K562 (cell line): Measurements from ENCODE around the gene DCTN5. TPM values are rescaled to one million over a fixed set of nuclear protein-coding genes. Genes with fewer than 3 reads are reported as not detected.

ENCODE experiments used
- ATAC-seq: fragments of 200-7000 bp; cut with Tn5 transposase; 3 replicates; pipeline ENCODE4 v1.9.1; 2020; ENCODE audit warnings: moderate library complexity
- BruUV-seq: library from RNA; stranded (reverse); fragments of 400-500 nt; replicated peaks from 2 replicates; lab custom pipeline; 2021; lab: Mats Ljungman, UMichigan
- CTCF ChIA-PET: fragments of 300-600 bp; formaldehyde crosslinking; extraction: SDS; loops from one replicate; lab custom pipeline; 2021; ENCODE audit warnings: low intra/inter-chr PET ratio; lab: Yijun Ruan, JAX
- POLR2A ChIA-PET: fragments of 300-600, 350-650 bp; sonication (Branson Sonifier 250); formaldehyde crosslinking; extraction: SDS; loops from one replicate; lab custom pipeline; 2021; ENCODE audit warnings: antibody characterized with exemption, inconsistent platforms; lab: Yijun Ruan, JAX
- DNase-seq, 4 experiments: peaks; one replicate each; pipeline versions ENCODE4 v3.0.0 to v3.0.0-alpha.2; 2011 to 2018; ENCODE audit warnings: low spot score in 3 of 4, mixed read lengths in 3 of 4; ENCODE audit errors: extremely low read depth in 1 of 4
- FAIRE-seq: peaks from 2 replicates; lab custom pipeline; 2011; peaks lifted over from hg19 to GRCh38; lab: Jason Lieb, UNC
- H2AFZ ChIP-seq: 2 replicates; pipeline ENCODE4 v1.6.0; 2011; ENCODE audit warnings: low read depth, low read length, control low read depth, inconsistent platforms
- H3K27ac ChIP-seq: fragments of 200-600 bp; 3 replicates; pipeline ENCODE4 v1.8.0; 2011; ENCODE audit warnings: low read depth, mild to moderate bottlenecking, control low read depth, inconsistent platforms, low read length, moderate library complexity, mixed read lengths; ENCODE audit errors: extremely low read depth
- H3K27me3 ChIP-seq, 2 experiments: fragments of 300-600 bp in 1 of 2; 2 replicates in 1 of 2; 3 replicates in 1 of 2; pipeline versions ENCODE4 v1.6.0 to v1.8.0; 2011; ENCODE audit warnings: inconsistent platforms in 2 of 2, low read length in 2 of 2, mild to moderate bottlenecking in 1 of 2, mixed read lengths in 1 of 2, moderate library complexity in 1 of 2; ENCODE audit not compliant: control insufficient read depth in 2 of 2, insufficient read depth in 2 of 2
- H3K36me3 ChIP-seq: fragments of 300-600 bp; 3 replicates; pipeline ENCODE4 v1.8.0; 2011; ENCODE audit warnings: mild to moderate bottlenecking, low read length, inconsistent platforms; ENCODE audit not compliant: control insufficient read depth, insufficient read depth
- H3K4me1 ChIP-seq, 2 experiments: fragments of 200-600 bp in 1 of 2; replicated peaks in 1 of 2; 2 replicates in 1 of 2; 3 replicates in 1 of 2; pipeline versions ENCODE4 v1.5.1 to v1.8.0; 2011; ENCODE audit warnings: inconsistent platforms in 2 of 2, low read length in 2 of 2, mild to moderate bottlenecking in 1 of 2, mixed read lengths in 1 of 2, moderate library complexity in 1 of 2; ENCODE audit not compliant: control insufficient read depth in 2 of 2, insufficient read depth in 2 of 2
- H3K4me2 ChIP-seq: 2 replicates; pipeline ENCODE4 v1.6.1; 2011; ENCODE audit warnings: low read length, control low read depth, inconsistent platforms, mixed read lengths; ENCODE audit not compliant: insufficient read depth
- H3K4me3 ChIP-seq: fragments of 200-600 bp; sonication (generic), shearing (Covaris generic); 2 replicates; pipeline ENCODE4 v1.5.1; 2016; ENCODE audit warnings: control low read depth, inconsistent platforms
- H3K79me2 ChIP-seq: fragments of 200-600 bp; 3 replicates; pipeline ENCODE4 v1.8.0; 2011; ENCODE audit warnings: low read length, inconsistent platforms; ENCODE audit not compliant: control insufficient read depth, insufficient read depth
- H3K9ac ChIP-seq, 2 experiments: 2 replicates each; pipeline versions ENCODE4 v1.6.0 to v1.6.1; 2011; ENCODE audit warnings: low read depth in 2 of 2, low read length in 2 of 2, control low read depth in 1 of 2, inconsistent platforms in 1 of 2, mild to moderate bottlenecking in 1 of 2, mixed read lengths in 1 of 2; ENCODE audit not compliant: insufficient read depth in 1 of 2
- H3K9me1 ChIP-seq: one replicate; pipeline ENCODE4 v1.6.0; 2011; ENCODE audit warnings: inconsistent platforms, mild to moderate bottlenecking, low read length, moderate library complexity; ENCODE audit not compliant: control insufficient read depth, insufficient read depth
- H3K9me3 ChIP-seq: replicated peaks from 2 replicates; pipeline ENCODE4 v1.5.1; 2011; ENCODE audit warnings: low read depth, low read length, inconsistent platforms; ENCODE audit not compliant: control insufficient read depth, insufficient read depth
- H4K20me1 ChIP-seq: replicated peaks from 2 replicates; pipeline ENCODE4 v1.6.1; 2011; ENCODE audit warnings: low read length, inconsistent platforms, mixed read lengths; ENCODE audit not compliant: control insufficient read depth, insufficient read depth
- ELF1 ChIP-seq: fragments of 200-800 bp; sonication (Bioruptor generic); IDR thresholded peaks from 2 replicates; pipeline ENCODE4 v1.6.1; 2016; ENCODE audit warnings: missing genetic modification characterization, missing compliant biosample characterization
- NFIC ChIP-seq: fragments of 450-650 bp; IDR thresholded peaks from 2 replicates; pipeline ENCODE4 v1.6.1; 2017; ENCODE audit warnings: mild to moderate bottlenecking, inconsistent platforms
- RAD21 ChIP-seq, 2 experiments: fragments of 250-450 bp in 1 of 2; fragments of 450-650 bp in 1 of 2; sonication (Bioruptor Pico) in 1 of 2; formaldehyde crosslinking in 1 of 2; IDR thresholded peaks in 1 of 2; conservative IDR thresholded peaks in 1 of 2; 2 replicates each; pipeline versions ENCODE4 v1.4.0 to v1.8.0; 2020 to 2022; ENCODE audit warnings: mild to moderate bottlenecking in 2 of 2, moderate library complexity in 1 of 2
- RBM17 ChIP-seq: fragments of 200-400 bp; formaldehyde crosslinking; IDR thresholded peaks from 2 replicates; pipeline ENCODE4 v1.6.1; 2017; ENCODE audit warnings: low read depth, mild to moderate bottlenecking, low read length, borderline replicate concordance
- SMARCE1 ChIP-seq: fragments of 450-650 bp; IDR thresholded peaks from 2 replicates; pipeline ENCODE4 v1.7.1; 2016; ENCODE audit warnings: mild to moderate bottlenecking
- XRCC3 ChIP-seq: fragments of 450-650 bp; IDR thresholded peaks from 2 replicates; pipeline ENCODE4 v1.6.1; 2017; ENCODE audit warnings: mild to moderate bottlenecking, moderate library complexity
- ZNF124 ChIP-seq: sonication (generic); formaldehyde crosslinking; IDR thresholded peaks from 2 replicates; pipeline ENCODE4 v1.8.1; 2022; ENCODE audit warnings: missing genetic modification reagents
- WGBS: fragments of 100-300 bp; shearing (Covaris generic); methylation state at CpG from one replicate; pipeline ENCODE4 v1.1.6; 2016; ENCODE audit warnings: low coverage, mixed read lengths; ENCODE audit not compliant: insufficient coverage; ENCODE audit errors: missing lambda C conversion rate; 5-methylcytosine and 5-hydroxymethylcytosine counted together
- in situ Hi-C: fragments of 300-500 bp; cut with MboI; formaldehyde crosslinking; loops from 4 replicates; pipeline ENCODE4 v1.15.0; 2018; ENCODE audit warnings: inconsistent platforms, mixed read lengths
- intact Hi-C: fragments of 100-400 bp; cut with micrococcal nuclease; formaldehyde crosslinking; loops from 2 replicates; pipeline ENCODE4 v1.14.2; 2022
- polyA plus RNA-seq, 8 experiments: library from polyadenylated mRNA; depleted of rRNA in 4 of 8; stranded (reverse) in 5 of 8; unstranded in 3 of 8; fragments of >200 nt; fragmentation: Nextera tagmentation in 2 of 8; fragmentation: Illumina TruSeq in 1 of 8; extraction: Ambion mirVana in 2 of 8; extraction: Trizol in 1 of 8; gene quantifications; 2 replicates each; pipeline versions ENCODE4 v1.2.1 to v1.2.3, GENCODE V29; 2011 to 2014; ENCODE audit warnings: inconsistent platforms in 1 of 8, missing spikeins in 1 of 8
- total RNA-seq, 7 experiments: library from RNA; depleted of rRNA in 6 of 7; stranded (reverse); fragments of >200 nt in 6 of 7; fragmentation: Illumina TruSeq in 2 of 7; extraction: Trizol in 2 of 7; gene quantifications; 2 replicates each; pipeline versions ENCODE4 v1.2.1 to v1.2.3, GENCODE V29; 2011 to 2021; ENCODE audit warnings: low replicate concordance in 1 of 7

The DCTN5 gene
- total and polyA plus RNA-seq, 9 of the 15 experiments (the other 6 are each of a cell fraction or from before 2014, with no cell fraction given), result 35.8 to 149 (median 75.9) TPM

DNA sequence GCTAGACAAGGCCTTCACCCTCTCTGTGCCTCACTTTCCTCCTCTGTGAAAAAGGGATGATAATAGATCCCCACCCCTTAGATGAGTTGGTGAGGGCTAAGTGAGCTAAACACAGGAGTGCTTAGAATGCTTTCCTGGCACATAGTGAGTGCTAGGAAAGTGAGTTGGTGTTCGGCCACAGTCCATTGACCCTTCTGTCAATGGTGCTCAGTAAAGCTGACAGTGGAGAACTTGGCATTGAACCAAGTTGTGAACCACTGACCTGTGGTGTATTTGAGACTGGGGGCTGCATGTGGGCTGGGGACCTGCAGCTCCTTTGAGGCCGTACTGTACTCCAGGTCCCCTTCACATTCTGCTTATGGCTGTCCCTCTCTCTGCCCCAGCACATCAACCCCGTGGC lies 42.2 kb downstream of the DCTN5 start:
- ChIA-PET CTCF (no interaction called here), POLR2A (interaction anchor here (0.6 to 8.7 kb wide), 9 partner anchors 10 to 449 kb away, joined by 3 to 56 read pairs (median 4); partner anchors contain the start of genes DCTN5 and PALB2)
- WGBS, result 95% methylated on average over 3 of the region's 3 CpGs
- FAIRE-seq (no peak), DNase-seq (no peak), ATAC-seq (no peak)
- no peak overlapping the region for H3K4me2 ChIP-seq
- H2AFZ ChIP-seq, result no peak overlapping the region
- H3K9me1 ChIP-seq, result no peaks in the 10 kb centered on the region
- H4K20me1 ChIP-seq, result peaks cover 18% of the 10 kb centered on the region
- H3K4me3 ChIP-seq, result no peak overlapping the region
- BruUV-seq, result no TSS peak
- H3K9me3 ChIP-seq, result no peaks in the 10 kb centered on the region
- no peak for TF ChIP-seq RBM17
- TF ChIP-seq ZNF124 (CRISPR knock-in tag), result no peak
- peak; percentile 48 for TF ChIP-seq NFIC
- no peak for TF ChIP-seq ELF1 (tag)
- no peak for TF ChIP-seq XRCC3
- no peak for TF ChIP-seq RAD21 (CRISPR knock-in tag; conservative IDR thresholded peaks at IDR 0.05 in 1 of 2, IDR thresholded peaks at IDR 0.05 in 1 of 2)
- TF ChIP-seq SMARCE1, result no peak
- H3K27me3 ChIP-seq, result no peaks in the 10 kb centered on the region
- H3K27ac ChIP-seq, result no peak overlapping the region; the same call in 2 of the 3 replicates
- in situ Hi-C loops, result no loop called here
- H3K4me1 ChIP-seq, result peaks cover 15 to 20% of the 10 kb centered on the region in 2 experiments; a peak in 4 of 5 replicates
- peaks cover 91% of the 10 kb centered on the region for H3K36me3 ChIP-seq
- peaks cover 54% of the 10 kb centered on the region for H3K79me2 ChIP-seq
- H3K9ac ChIP-seq, result no peak overlapping the region
- intact Hi-C loops, result no loop called here
